Hepatocyte (in vitro differentiated cells): ENCODE measurements around the gene CHRM1.

ENCODE experiments used
- EZH2phosphoT487 ChIP-seq: fragments of 200-600 bp; sonication (generic); IDR thresholded peaks from one replicate; pipeline ENCODE4 v1.6.1; 2018; ENCODE audit warnings: antibody characterized with exemption, mild to moderate bottlenecking, low read depth, moderate library complexity; ENCODE audit not compliant: unreplicated experiment, severe bottlenecking
- TF ChIP-seq, protein P1 (sequence below): fragments of 200-600 bp; sonication (generic); IDR thresholded peaks from 2 replicates; pipeline ENCODE4 v1.5.1; 2016; ENCODE audit warnings: antibody characterized with exemption, mild to moderate bottlenecking; ENCODE audit not compliant: poor library complexity

DNA sequence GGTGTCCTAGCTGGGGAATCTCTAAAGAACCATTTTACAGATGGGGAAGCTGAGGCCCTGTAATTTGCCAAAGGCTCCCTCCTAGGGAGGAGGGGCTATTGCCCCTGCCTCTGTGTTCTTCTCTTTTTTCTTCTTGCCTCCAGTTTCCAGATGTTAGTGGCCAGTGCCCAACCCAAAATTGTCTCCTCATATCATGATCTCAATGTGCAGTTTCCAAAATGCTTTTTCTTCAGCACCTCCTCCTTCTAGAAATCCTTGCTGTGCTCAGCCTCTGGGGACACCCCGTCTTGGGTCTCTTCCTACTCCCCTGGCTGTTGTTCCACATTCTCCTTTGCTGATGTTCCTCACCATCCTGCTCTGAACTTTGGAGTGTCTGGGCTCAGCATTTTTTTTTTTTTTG lies 9.5 kb upstream of the CHRM1 start:
- TF ChIP-seq, protein P1, sequence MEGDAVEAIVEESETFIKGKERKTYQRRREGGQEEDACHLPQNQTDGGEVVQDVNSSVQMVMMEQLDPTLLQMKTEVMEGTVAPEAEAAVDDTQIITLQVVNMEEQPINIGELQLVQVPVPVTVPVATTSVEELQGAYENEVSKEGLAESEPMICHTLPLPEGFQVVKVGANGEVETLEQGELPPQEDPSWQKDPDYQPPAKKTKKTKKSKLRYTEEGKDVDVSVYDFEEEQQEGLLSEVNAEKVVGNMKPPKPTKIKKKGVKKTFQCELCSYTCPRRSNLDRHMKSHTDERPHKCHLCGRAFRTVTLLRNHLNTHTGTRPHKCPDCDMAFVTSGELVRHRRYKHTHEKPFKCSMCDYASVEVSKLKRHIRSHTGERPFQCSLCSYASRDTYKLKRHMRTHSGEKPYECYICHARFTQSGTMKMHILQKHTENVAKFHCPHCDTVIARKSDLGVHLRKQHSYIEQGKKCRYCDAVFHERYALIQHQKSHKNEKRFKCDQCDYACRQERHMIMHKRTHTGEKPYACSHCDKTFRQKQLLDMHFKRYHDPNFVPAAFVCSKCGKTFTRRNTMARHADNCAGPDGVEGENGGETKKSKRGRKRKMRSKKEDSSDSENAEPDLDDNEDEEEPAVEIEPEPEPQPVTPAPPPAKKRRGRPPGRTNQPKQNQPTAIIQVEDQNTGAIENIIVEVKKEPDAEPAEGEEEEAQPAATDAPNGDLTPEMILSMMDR: no peak
- no peak for TF ChIP-seq EZH2phosphoT487
